ENCODE data around the gene DGKB. TPM values are rescaled to one million over a fixed set of nuclear protein-coding genes. Genes with fewer than 3 reads are reported as not detected.

DGKB gene
- total RNA-seq, 1 donor: not detected

DNA sequence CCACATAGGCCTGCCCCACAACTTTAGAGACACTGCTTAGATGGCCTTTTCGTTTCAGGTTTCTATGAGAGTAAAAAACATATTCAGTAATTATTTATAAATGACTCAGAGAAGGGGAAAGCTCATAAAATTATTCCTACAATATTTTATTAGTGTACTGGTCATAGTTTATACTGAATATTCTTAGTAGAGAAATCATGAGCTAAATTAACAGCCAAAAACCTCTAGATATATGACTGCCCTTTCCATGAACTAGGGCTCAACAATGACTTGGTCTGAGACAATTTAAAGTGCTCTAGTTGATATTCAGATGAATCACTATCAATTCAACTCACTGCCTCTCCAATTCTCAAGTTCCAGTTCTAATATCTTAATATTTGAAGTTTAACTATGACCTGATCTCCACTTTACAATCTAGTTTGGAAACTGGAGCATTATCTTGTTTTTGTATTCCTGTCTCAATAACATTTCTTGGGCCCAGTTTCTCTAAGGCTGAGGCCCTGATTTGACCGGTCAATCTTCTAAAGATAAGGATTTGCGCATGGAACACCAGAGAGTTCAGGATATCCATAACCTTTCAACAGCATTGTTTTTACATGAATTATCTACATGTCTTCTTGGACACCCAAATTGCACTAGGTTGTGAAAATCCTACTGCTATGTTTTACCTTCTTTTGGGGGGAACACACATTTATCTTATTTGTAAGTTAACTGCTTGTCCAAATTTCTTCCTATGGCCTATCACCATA, 141.6 kb downstream of the DGKB start:
- no peak for DNase-seq (ENCODE audit: low read depth)
- H3K4me3 ChIP-seq (ENCODE audit: low read depth, low read length): no peak overlapping the region
- TF ChIP-seq, protein P1, sequence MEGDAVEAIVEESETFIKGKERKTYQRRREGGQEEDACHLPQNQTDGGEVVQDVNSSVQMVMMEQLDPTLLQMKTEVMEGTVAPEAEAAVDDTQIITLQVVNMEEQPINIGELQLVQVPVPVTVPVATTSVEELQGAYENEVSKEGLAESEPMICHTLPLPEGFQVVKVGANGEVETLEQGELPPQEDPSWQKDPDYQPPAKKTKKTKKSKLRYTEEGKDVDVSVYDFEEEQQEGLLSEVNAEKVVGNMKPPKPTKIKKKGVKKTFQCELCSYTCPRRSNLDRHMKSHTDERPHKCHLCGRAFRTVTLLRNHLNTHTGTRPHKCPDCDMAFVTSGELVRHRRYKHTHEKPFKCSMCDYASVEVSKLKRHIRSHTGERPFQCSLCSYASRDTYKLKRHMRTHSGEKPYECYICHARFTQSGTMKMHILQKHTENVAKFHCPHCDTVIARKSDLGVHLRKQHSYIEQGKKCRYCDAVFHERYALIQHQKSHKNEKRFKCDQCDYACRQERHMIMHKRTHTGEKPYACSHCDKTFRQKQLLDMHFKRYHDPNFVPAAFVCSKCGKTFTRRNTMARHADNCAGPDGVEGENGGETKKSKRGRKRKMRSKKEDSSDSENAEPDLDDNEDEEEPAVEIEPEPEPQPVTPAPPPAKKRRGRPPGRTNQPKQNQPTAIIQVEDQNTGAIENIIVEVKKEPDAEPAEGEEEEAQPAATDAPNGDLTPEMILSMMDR (IDR thresholded peaks at IDR 0.05; ENCODE audit: insufficient read depth, low read depth, low read length): no peak

DNA sequence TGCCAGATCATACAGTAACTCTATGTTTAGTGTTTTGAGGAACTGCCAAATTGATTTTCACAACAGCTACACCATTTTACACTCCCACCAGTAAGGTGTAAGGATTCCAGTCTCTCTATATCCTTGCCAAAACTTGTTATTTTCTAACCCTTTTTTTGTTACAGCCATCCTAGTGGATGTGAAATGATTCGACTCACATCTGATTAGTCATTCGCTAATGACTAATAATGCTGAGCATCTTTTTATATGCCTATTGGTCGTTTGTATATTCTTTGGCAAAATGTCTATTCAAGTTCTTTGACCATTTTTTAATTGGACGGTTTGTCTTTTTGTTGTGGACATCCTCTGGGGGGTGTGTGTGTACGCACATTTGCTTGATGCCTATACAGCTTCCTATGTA, 142.8 kb downstream of the DGKB start:
- no peak for DNase-seq (ENCODE audit: low read depth)
- TF ChIP-seq, protein P1 (IDR thresholded peaks at IDR 0.05; ENCODE audit: insufficient read depth, low read depth, low read length): no peak
- H3K4me3 ChIP-seq (ENCODE audit: low read depth, low read length): no peak overlapping the region

DNA sequence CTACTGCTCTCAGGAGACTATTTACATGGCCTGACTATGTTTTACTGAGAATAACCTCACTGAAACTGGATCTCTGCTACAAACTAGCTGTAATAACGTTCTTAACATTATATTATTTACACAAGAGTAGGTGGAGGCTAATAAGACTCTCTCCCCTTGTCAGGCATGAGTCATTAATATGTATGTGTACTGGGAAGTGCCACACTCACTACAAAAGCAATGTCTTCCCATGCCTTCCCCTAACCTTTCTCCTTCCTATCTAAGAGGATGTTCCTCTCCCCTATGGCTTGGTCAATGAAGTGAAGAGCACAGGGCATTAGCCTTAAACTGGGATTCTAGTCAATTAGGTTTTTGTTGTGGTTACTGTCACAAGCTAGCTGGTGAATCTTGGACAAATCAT, 147.9 kb downstream of the DGKB start:
- H3K4me3 ChIP-seq (ENCODE audit: low read depth, low read length): no peak overlapping the region
- DNase-seq (ENCODE audit: low read depth): peak; percentile 22
- TF ChIP-seq, protein P1 (IDR thresholded peaks at IDR 0.05; ENCODE audit: insufficient read depth, low read depth, low read length): no peak

DNA sequence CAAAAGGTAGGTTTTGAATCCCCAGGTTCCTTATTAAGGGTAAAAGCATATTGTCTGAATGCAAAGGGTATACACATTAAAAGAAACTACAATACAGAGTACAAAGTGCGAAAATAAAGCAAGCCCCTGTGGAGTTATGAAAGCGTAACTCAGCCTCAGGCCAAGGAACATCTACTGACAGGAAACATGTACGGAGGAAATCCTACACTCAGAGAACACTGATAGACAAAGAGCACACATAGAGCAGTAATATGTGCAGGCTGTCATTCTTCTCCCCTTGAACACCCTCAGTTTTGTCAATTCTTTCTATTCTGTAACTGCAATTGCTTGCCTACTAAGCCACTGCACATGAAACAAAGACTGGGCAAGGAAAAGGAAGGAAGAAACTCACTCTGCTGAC, 150.2 kb downstream of the DGKB start:
- DNase-seq (ENCODE audit: low read depth): no peak
- H3K4me3 ChIP-seq (ENCODE audit: low read depth, low read length): no peak overlapping the region
- TF ChIP-seq, protein P1 (IDR thresholded peaks at IDR 0.05; ENCODE audit: insufficient read depth, low read depth, low read length): no peak

DNA sequence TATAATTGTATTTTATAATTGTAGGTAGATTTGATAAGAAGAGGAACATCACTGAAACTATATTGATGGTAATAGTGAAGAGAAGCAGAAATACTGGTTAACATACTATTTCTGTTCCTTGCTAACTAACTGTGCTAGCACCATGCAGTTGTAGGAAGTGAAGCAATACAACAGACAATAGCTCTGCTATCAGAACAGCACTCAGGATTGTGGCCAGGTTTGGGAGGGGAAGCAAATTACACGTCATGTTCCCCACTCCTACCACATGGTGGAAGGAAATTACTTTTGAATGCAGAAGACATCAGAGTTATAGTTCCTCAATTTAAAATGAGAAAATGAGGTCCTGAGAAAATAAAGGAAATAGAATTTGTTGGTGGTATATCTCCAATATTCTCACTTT, 151.1 kb downstream of the DGKB start:
- DNase-seq (ENCODE audit: low read depth): no peak
- TF ChIP-seq, protein P1 (IDR thresholded peaks at IDR 0.05; ENCODE audit: insufficient read depth, low read depth, low read length): no peak
- H3K4me3 ChIP-seq (ENCODE audit: low read depth, low read length): no peak overlapping the region

DNA sequence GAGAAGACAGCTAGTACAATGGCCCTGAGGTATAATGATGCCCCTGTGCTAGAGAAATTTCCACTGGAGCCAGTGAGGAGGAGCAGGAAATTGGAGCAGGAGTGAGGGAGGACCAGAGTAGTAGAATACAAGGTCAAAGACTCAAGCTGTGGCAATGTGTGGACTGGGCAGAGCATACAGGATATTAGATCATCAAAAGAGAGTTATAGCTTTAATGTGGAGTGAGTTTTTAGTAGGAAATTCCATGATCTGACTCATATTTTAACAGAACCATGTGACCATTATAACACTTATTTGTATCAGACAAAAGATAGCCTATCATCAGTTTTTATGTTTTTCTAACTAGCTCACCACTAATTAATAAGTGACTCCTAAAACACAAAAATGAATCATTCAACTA, 154.1 kb downstream of the DGKB start:
- peak; percentile 40 for DNase-seq (ENCODE audit: low read depth)
- TF ChIP-seq, protein P1 (IDR thresholded peaks at IDR 0.05; ENCODE audit: insufficient read depth, low read depth, low read length): no peak
- no peak overlapping the region for H3K4me3 ChIP-seq (ENCODE audit: low read depth, low read length)

DNA sequence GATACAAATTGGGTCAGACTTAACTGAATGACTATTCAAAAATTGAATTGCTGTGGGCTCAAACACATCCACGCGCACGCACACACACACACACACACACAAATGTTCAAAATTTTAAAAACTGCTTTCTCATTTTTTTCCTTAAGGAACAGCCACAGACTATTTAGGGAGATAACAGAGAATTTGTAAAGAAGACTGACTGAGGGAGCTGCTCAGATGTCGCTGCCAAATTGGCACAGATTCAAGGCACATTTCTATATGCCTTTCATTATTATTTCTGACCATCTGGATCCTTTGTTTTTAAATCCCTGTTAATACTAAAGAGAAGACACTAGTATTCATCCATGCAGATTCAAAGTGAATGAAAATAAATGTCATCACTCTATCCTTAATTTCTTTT, 154.8 kb downstream of the DGKB start:
- DNase-seq (ENCODE audit: low read depth): no peak
- TF ChIP-seq, protein P1 (IDR thresholded peaks at IDR 0.05; ENCODE audit: insufficient read depth, low read depth, low read length): no peak
- no peak overlapping the region for H3K4me3 ChIP-seq (ENCODE audit: low read depth, low read length)

Measured in fibroblast of villous mesenchyme (primary cell).